Activated CD8-positive, alpha-beta T cell treated with anti-CD3 and anti-CD28 coated beads for 36 hours (primary cell): ENCODE data around the gene SLC9A3. TPM values are rescaled to one million over a fixed set of nuclear protein-coding genes. Genes with fewer than 3 reads are reported as not detected.

Experiments
- ATAC-seq: fragments of 200-7000 bp; cut with Tn5 transposase; one replicate; pipeline ENCODE4 v1.10.0; 2021; ENCODE audit warnings: mild to moderate bottlenecking, moderate library complexity
- CTCF ChIA-PET: fragments of 350-600 bp; sonication (Branson Sonifier 250); formaldehyde crosslinking; loops from one replicate; lab custom pipeline; 2021; ENCODE audit warnings: antibody characterized with exemption; lab: Charles Lee
- POLR2A ChIA-PET: fragments of 350-600 bp; sonication (Branson Sonifier 250); formaldehyde crosslinking; loops from one replicate; lab custom pipeline; 2021; ENCODE audit warnings: antibody characterized with exemption; lab: Charles Lee
- DNase-seq: peaks from one replicate; pipeline ENCODE4 v3.0.0-alpha.2; 2020
- H3K27ac Mint-ChIP-seq: one replicate; pipeline ENCODE4 v1.8.0; 2021; ENCODE audit warnings: mild to moderate bottlenecking, mixed read lengths
- H3K27me3 Mint-ChIP-seq: one replicate; pipeline ENCODE4 v1.8.0; 2021; ENCODE audit warnings: mixed read lengths
- H3K36me3 Mint-ChIP-seq: one replicate; pipeline ENCODE4 v1.8.0; 2021; ENCODE audit warnings: low read depth, mixed read lengths
- H3K4me1 Mint-ChIP-seq: one replicate; pipeline ENCODE4 v1.8.0; 2021; ENCODE audit warnings: low read depth, mixed read lengths
- H3K4me3 Mint-ChIP-seq: one replicate; pipeline ENCODE4 v1.8.0; 2021; ENCODE audit warnings: mild to moderate bottlenecking, moderate library complexity, mixed read lengths
- H3K9me3 Mint-ChIP-seq: one replicate; pipeline ENCODE4 v1.8.0; 2021; ENCODE audit warnings: mixed read lengths
- intact Hi-C: fragments of 100-400 bp; cut with micrococcal nuclease; formaldehyde crosslinking; loops from one replicate; pipeline ENCODE4 v1.10.0; 2022
- total RNA-seq, 2 experiments: library from RNA; stranded (reverse); gene quantifications; one replicate each; pipeline ENCODE4 v1.2.3, GENCODE V29; 2021
- TF ChIP-seq, protein P1 (sequence below): fragments of 200-600 bp; IDR thresholded peaks from one replicate; pipeline ENCODE4 v1.8.0; 2022; ENCODE audit warnings: antibody characterized with exemption, mild to moderate bottlenecking

The SLC9A3 gene
- total RNA-seq, 2 experiments from 2014 or later: 3.2 to 3.3 TPM

DNA sequence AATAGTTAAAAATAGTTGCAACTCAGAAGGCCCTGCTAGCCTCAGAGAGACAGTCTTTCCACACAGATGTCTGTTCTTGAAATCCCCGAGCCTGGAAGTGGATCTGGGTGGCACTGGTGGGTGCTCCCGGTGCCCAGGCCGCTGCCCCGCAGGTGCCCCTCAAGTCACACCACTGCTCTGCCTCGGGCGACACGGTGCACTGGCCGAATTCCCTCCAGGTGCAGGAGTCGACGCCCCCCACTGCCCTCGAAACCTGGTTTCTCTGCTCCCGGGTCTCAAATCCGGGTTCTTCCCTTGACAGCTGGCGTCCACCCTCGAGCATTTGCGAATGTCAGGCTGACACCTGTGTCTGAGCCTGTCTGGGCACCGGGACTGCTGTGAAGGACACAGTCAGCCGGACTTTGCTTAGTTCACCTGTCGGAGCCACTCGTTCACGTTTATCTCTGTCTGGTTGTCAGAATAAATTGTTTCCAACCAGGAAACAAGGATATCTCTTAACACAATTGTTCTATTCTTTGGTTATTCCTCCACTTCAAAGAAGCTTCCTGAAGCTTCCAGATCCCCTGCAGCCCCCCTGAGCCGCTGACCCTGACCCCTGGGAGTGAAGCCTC, 27.1 kb downstream of the SLC9A3 start:
- H3K36me3 Mint-ChIP-seq: no peaks in the 10 kb centered on the region
- peaks cover 6% of the 10 kb centered on the region for H3K27me3 Mint-ChIP-seq
- intact Hi-C loops: no loop called here
- no peak for ATAC-seq
- ChIA-PET POLR2A (no interaction called here), CTCF (no interaction called here)
- DNase-seq: no peak
- H3K4me3 Mint-ChIP-seq: no peak overlapping the region
- H3K27ac Mint-ChIP-seq: no peak overlapping the region
- H3K9me3 Mint-ChIP-seq: no peaks in the 10 kb centered on the region
- H3K4me1 Mint-ChIP-seq: no peaks in the 10 kb centered on the region
- TF ChIP-seq, protein P1, sequence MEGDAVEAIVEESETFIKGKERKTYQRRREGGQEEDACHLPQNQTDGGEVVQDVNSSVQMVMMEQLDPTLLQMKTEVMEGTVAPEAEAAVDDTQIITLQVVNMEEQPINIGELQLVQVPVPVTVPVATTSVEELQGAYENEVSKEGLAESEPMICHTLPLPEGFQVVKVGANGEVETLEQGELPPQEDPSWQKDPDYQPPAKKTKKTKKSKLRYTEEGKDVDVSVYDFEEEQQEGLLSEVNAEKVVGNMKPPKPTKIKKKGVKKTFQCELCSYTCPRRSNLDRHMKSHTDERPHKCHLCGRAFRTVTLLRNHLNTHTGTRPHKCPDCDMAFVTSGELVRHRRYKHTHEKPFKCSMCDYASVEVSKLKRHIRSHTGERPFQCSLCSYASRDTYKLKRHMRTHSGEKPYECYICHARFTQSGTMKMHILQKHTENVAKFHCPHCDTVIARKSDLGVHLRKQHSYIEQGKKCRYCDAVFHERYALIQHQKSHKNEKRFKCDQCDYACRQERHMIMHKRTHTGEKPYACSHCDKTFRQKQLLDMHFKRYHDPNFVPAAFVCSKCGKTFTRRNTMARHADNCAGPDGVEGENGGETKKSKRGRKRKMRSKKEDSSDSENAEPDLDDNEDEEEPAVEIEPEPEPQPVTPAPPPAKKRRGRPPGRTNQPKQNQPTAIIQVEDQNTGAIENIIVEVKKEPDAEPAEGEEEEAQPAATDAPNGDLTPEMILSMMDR: no peak

DNA sequence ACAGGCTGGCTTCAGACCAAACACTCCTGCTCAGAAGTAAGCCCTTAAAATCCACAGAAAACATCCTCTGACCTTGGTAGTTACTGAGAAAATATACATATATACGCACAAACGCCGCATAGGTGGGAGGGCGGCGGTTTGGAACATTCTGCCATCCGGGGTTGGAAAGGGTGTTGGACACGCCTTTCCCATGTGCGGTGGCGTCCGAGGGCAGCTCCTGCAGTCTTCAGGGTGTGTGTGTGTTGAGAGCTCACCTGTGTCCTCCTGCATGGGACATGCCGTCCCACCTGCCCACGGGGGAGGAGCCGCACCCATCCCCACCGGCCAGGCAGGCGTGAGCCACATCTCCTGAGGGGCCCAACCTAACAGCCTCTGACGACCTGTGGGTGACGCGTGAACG, 28.2 kb downstream of the SLC9A3 start:
- no peaks in the 10 kb centered on the region for H3K4me1 Mint-ChIP-seq
- no peak overlapping the region for H3K4me3 Mint-ChIP-seq
- intact Hi-C loops: no loop called here
- no peak for DNase-seq
- H3K36me3 Mint-ChIP-seq: no peaks in the 10 kb centered on the region
- H3K27ac Mint-ChIP-seq: no peak overlapping the region
- CTCF ChIA-PET: no interaction called here
- TF ChIP-seq, protein P1: no peak
- ATAC-seq: no peak
- H3K27me3 Mint-ChIP-seq: peaks cover 6% of the 10 kb centered on the region
- H3K9me3 Mint-ChIP-seq: no peaks in the 10 kb centered on the region
- POLR2A ChIA-PET: no interaction called here

DNA sequence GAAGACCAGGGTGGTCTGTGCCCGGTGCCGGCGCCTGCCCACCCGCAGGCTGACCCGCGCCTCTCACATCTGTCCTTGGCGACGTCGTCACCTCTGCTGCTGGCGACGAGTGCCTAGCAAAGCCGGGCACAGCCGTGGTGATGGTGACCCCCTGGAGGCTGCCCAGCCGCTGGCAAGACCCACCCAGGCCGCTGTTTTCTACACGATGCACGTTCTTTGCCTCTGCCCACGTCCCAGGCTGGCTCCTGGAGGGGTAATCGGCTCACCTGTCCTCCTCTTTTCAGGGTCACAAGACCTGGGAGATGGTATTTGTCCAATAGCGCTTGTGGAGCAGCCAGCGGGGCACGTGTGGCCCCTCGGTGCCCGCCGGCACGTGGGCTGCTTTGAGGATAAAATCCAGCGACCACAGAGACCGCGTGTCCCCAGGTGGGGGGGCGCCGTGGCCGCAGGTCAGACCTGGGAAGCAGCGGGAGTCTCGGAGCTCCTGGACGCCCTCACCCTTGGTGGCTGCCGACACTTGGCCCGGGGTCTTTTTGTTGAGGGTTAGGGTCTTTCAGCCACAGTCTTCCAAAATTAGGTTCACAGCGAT, 29.5 kb downstream of the SLC9A3 start:
- intact Hi-C loops: no loop called here
- ChIA-PET CTCF (no interaction called here), POLR2A (no interaction called here)
- Mint-ChIP-seq H3K4me1 (no peaks in the 10 kb centered on the region), H3K4me3 (no peak overlapping the region), H3K36me3 (no peaks in the 10 kb centered on the region), H3K27ac (no peak overlapping the region), H3K9me3 (no peaks in the 10 kb centered on the region), H3K27me3 (peaks cover 2% of the 10 kb centered on the region)
- TF ChIP-seq, protein P1: no peak
- no peak for DNase-seq
- no peak for ATAC-seq

DNA sequence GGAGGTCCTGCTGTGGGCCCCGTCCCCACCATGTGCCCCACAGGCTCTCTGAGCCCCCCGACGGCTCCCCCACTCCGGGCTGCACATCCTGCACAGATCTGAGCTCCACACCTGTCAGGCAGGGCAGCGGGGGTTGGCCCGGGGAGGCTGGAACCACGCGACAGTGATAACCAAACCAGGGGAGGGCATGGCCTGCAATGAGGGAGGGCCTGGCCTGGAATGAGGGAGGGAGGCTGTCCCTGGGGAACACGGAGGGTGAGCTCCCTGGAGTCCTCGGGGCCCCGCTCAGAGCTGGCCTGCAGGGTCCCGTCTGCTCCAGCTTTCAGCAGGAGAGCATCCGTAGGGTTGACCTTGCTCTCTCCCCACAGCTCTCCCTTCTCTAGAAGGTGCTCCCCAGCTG, 30.5 kb downstream of the SLC9A3 start:
- ATAC-seq: no peak
- Mint-ChIP-seq H3K27ac (no peak overlapping the region), H3K9me3 (no peaks in the 10 kb centered on the region), H3K4me3 (no peak overlapping the region), H3K36me3 (no peaks in the 10 kb centered on the region), H3K4me1 (no peaks in the 10 kb centered on the region), H3K27me3 (peaks cover 2% of the 10 kb centered on the region)
- ChIA-PET CTCF (no interaction called here), POLR2A (no interaction called here)
- TF ChIP-seq, protein P1: no peak
- intact Hi-C loops: no loop called here
- no peak for DNase-seq

DNA sequence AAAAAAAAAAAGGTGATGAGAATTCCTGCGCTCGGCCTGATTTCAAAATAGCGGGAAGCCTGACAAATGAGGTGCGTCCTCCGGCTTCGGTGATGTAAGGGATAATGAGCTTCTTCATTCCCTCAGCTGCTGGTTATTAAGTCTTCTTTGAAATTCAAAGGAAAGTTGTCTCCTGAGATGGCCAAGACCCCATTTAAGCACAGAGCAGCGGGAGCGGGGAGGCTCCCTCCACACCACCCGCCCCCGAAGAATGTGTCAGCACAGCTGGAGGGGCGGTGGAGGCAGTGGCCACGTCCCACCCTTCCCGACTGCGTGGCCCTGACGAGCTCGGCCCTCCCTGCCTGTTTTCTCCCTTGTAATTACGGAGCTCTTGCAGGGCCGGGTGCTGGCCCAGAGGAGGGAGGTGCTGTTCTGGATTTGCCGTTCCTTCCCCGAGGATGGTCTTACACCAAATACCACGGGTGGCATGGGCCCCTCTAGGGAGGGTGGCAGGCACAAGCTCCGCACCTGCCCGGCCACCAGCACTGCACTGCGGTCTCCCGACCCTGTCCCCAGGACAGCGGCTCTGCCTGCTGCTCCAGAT, 31.0 kb downstream of the SLC9A3 start:
- H3K36me3 Mint-ChIP-seq: no peaks in the 10 kb centered on the region
- H3K27me3 Mint-ChIP-seq: peaks cover 1% of the 10 kb centered on the region
- POLR2A ChIA-PET: interaction anchor here (0.6 kb wide), 1 partner anchor 76 kb away, joined by 3 read pairs; no protein-coding TSS in a partner anchor
- no peak overlapping the region for H3K4me3 Mint-ChIP-seq
- H3K27ac Mint-ChIP-seq: no peak overlapping the region
- no peaks in the 10 kb centered on the region for H3K4me1 Mint-ChIP-seq
- intact Hi-C loops: no loop called here
- TF ChIP-seq, protein P1: no peak
- no peaks in the 10 kb centered on the region for H3K9me3 Mint-ChIP-seq
- no peak for DNase-seq
- ATAC-seq: no peak
- CTCF ChIA-PET: no interaction called here
